Mucosa of descending colon (tissue), 3 donors: ENCODE data around the gene STEAP1B. TPM values are rescaled to one million over a fixed set of nuclear protein-coding genes. Genes with fewer than 3 reads are reported as not detected.

ENCODE experiments used
- ATAC-seq: fragments of 200-7000 bp; cut with Tn5 transposase; one replicate; pipeline ENCODE4 v1.9.1; 2020; ENCODE audit warnings: mild to moderate bottlenecking, moderate library complexity
- DNase-seq, 3 donors: peaks; one replicate each; pipeline ENCODE4 v3.0.0-alpha.2; 2020
- H3K36me3 ChIP-seq: fragments of 200-600 bp; one replicate; pipeline ENCODE4 v1.8.0; 2021; ENCODE audit warnings: low read depth, mild to moderate bottlenecking
- H3K4me1 ChIP-seq: fragments of 200-600 bp; one replicate; pipeline ENCODE4 v1.8.0; 2021; ENCODE audit warnings: low read depth, mild to moderate bottlenecking
- H3K4me3 ChIP-seq: fragments of 200-600 bp; one replicate; pipeline ENCODE4 v1.8.0; 2021; ENCODE audit warnings: mild to moderate bottlenecking
- H3K9me3 ChIP-seq: fragments of 200-600 bp; one replicate; pipeline ENCODE4 v1.8.0; 2021; ENCODE audit warnings: mild to moderate bottlenecking
- CTCF ChIP-seq: fragments of 200-600 bp; IDR thresholded peaks from one replicate; pipeline ENCODE4 v1.8.0; 2022; ENCODE audit warnings: antibody characterized with exemption, mild to moderate bottlenecking
- intact Hi-C, 2 donors: fragments of 100-400 bp; cut with DNase I in 1 of 2; cut with micrococcal nuclease in 1 of 2; formaldehyde crosslinking; loops; one replicate each; pipeline versions ENCODE4 v1.11.0 to v1.11.1; 2022; cut with DNase I, micrococcal nuclease
- total RNA-seq, 3 donors: library from RNA; stranded (reverse); fragmentation: NEBNext Ultra II Directional in 2 of 3; extraction: Animal tissue kit (Norgen Biotek cat#: 25700) in 2 of 3; gene quantifications; one replicate each; pipeline versions ENCODE4 v1.2.1 to v1.2.4, GENCODE V29; 2021 to 2023
- donor health status: DM: no; HTN: no; CAD: no; lungs with moderate emphysema.
- donor health status: DM: no; HTN: no; CAD: no.
- donor health status: DM: no; HTN: yes; CAD: no.

The STEAP1B gene
- total RNA-seq, 3 donors from 2014 or later, result 0.77 to 1.0 TPM; not detected in 1

GRCh38 chr7:22488643-22489462 lies 11.1 kb downstream of the STEAP1B start:
- no peaks in the 10 kb centered on the region for H3K4me1 ChIP-seq
- H3K4me3 ChIP-seq, result no peak overlapping the region
- H3K36me3 ChIP-seq, result no peaks in the 10 kb centered on the region
- peak in 2 of 3 donors; percentile 59 to 87 for DNase-seq
- peak; percentile 60 for TF ChIP-seq CTCF
- peak; percentile 96 for ATAC-seq
- no peaks in the 10 kb centered on the region for H3K9me3 ChIP-seq
- intact Hi-C loops, result loop anchor here (5.0 kb wide), 1 partner anchor 377 kb away; no protein-coding TSS in a partner anchor

GRCh38 chr7:22487978-22488642 lies 11.9 kb downstream of the STEAP1B start:
- intact Hi-C loops, result loop anchor here (5.0 kb wide), 1 partner anchor 376 kb away; no protein-coding TSS in a partner anchor

GRCh38 chr7:22486597-22486996 lies 13.4 kb downstream of the STEAP1B start:
- peaks cover 2% of the 10 kb centered on the region for H3K4me1 ChIP-seq
- no peaks in the 10 kb centered on the region for H3K36me3 ChIP-seq
- no peaks in the 10 kb centered on the region for H3K9me3 ChIP-seq
- ATAC-seq, result no peak
- intact Hi-C loops, result loop anchor here (5.0 kb wide), 1 partner anchor 374 kb away; no protein-coding TSS in a partner anchor
- no peak for DNase-seq
- no peak overlapping the region for H3K4me3 ChIP-seq
- no peak for TF ChIP-seq CTCF

More at GRCh38 chr7:22487978-22488642, 11.9 kb downstream of the STEAP1B start:
- DNase-seq, result no peak
- Histone ChIP-seq H3K9me3 (no peaks in the 10 kb centered on the region), H3K36me3 (no peaks in the 10 kb centered on the region), H3K4me3 (no peak overlapping the region), H3K4me1 (no peaks in the 10 kb centered on the region)
- peak; percentile 52 for ATAC-seq
- no peak for TF ChIP-seq CTCF

GRCh38 chr7:22485189-22485588 lies 14.8 kb downstream of the STEAP1B start:
- intact Hi-C loops, result loop anchor here (5.0 kb wide), 1 partner anchor 373 kb away; no protein-coding TSS in a partner anchor
- no peaks in the 10 kb centered on the region for H3K9me3 ChIP-seq
- TF ChIP-seq CTCF, result no peak
- ATAC-seq (no peak), DNase-seq (no peak)
- no peaks in the 10 kb centered on the region for H3K36me3 ChIP-seq
- H3K4me1 ChIP-seq, result peaks cover 5% of the 10 kb centered on the region
- H3K4me3 ChIP-seq, result no peak overlapping the region

GRCh38 chr7:22482503-22482902 lies 17.5 kb downstream of the STEAP1B start:
- intact Hi-C loops, result no loop called here
- ATAC-seq (no peak), DNase-seq (no peak)
- no peak overlapping the region for H3K4me3 ChIP-seq
- TF ChIP-seq CTCF, result no peak
- H3K4me1 ChIP-seq, result peaks cover 5% of the 10 kb centered on the region
- H3K36me3 ChIP-seq, result no peaks in the 10 kb centered on the region
- no peaks in the 10 kb centered on the region for H3K9me3 ChIP-seq
